Measurements from ENCODE around the gene ADARB2. TPM values are rescaled to one million over a fixed set of nuclear protein-coding genes. Genes with fewer than 3 reads are reported as not detected.

ADARB2 gene
- total and polyA plus RNA-seq, 5 donors from 2014 or later = 0.27 to 2.9 (median 0.69) TPM; not detected in 1

- H3K9me3 ChIP-seq (ENCODE audit: control insufficient read depth in 2 of 2, low read length in 2 of 2) = no peaks in the 10 kb centered on the region
- Mint-ChIP-seq H3K4me1 (peaks cover 0 to 5% (median under 1%) of the 10 kb centered on the region in 4 donors), H3K36me3 (no peaks in the 10 kb centered on the region), H3K9me3 (no peaks in the 10 kb centered on the region), H3K4me3 (no peak overlapping the region), H3K27ac (no peak overlapping the region), H3K27me3 (peaks cover 53% of the 10 kb centered on the region)
- H3K27ac ChIP-seq (ENCODE audit: insufficient read depth, low read length, poor library complexity, severe bottlenecking) = no peak overlapping the region
- no peak for DNase-seq
- no peak overlapping the region for H3K4me3 ChIP-seq (ENCODE audit: low read depth, low read length)
- peaks cover 24% of the 10 kb centered on the region for H3K27me3 ChIP-seq (ENCODE audit: control insufficient read depth, insufficient read depth, low read length)
- H3K4me1 ChIP-seq (ENCODE audit: control insufficient read depth, insufficient read depth, low read length, poor library complexity, severe bottlenecking) = no peaks in the 10 kb centered on the region
- ATAC-seq (ENCODE audit: low read depth in 2 of 2) = no peak
- no peaks in the 10 kb centered on the region for H3K36me3 ChIP-seq (ENCODE audit: control insufficient read depth, insufficient read depth, low read length)
Observed at GRCh38 chr10:1735562-1735961, 1.8 kb downstream of the ADARB2 start.

- H3K36me3 Mint-ChIP-seq = no peaks in the 10 kb centered on the region
- ATAC-seq (ENCODE audit: low read depth in 2 of 2) = no peak
- H3K27me3 ChIP-seq (ENCODE audit: control insufficient read depth, insufficient read depth, low read length) = peaks cover 23% of the 10 kb centered on the region
- no peak overlapping the region for H3K4me3 Mint-ChIP-seq
- no peak overlapping the region for H3K27ac Mint-ChIP-seq
- no peaks in the 10 kb centered on the region for H3K36me3 ChIP-seq (ENCODE audit: control insufficient read depth, insufficient read depth, low read length)
- H3K9me3 ChIP-seq (ENCODE audit: control insufficient read depth in 2 of 2, low read length in 2 of 2) = no peaks in the 10 kb centered on the region
- H3K4me3 ChIP-seq (ENCODE audit: low read depth, low read length) = no peak overlapping the region
- no peaks in the 10 kb centered on the region for H3K4me1 ChIP-seq (ENCODE audit: control insufficient read depth, insufficient read depth, low read length, poor library complexity, severe bottlenecking)
- no peaks in the 10 kb centered on the region for H3K9me3 Mint-ChIP-seq
- no peak for DNase-seq
- H3K27ac ChIP-seq (ENCODE audit: insufficient read depth, low read length, poor library complexity, severe bottlenecking) = no peak overlapping the region
- H3K27me3 Mint-ChIP-seq = peaks cover 48% of the 10 kb centered on the region
- peaks cover 0 to 5% (median under 1%) of the 10 kb centered on the region in 4 donors for H3K4me1 Mint-ChIP-seq
Observed at GRCh38 chr10:1734288-1734687, 3.0 kb downstream of the ADARB2 start.

GRCh38 chr10:1733720-1734119 is 3.6 kb downstream of the ADARB2 start:
- Mint-ChIP-seq H3K4me3 (no peak overlapping the region), H3K4me1 (peaks cover 0 to 5% (median under 1%) of the 10 kb centered on the region in 4 donors), H3K27me3 (peaks cover 47% of the 10 kb centered on the region), H3K27ac (no peak overlapping the region), H3K36me3 (no peaks in the 10 kb centered on the region), H3K9me3 (no peaks in the 10 kb centered on the region)
- no peaks in the 10 kb centered on the region for H3K36me3 ChIP-seq (ENCODE audit: control insufficient read depth, insufficient read depth, low read length)
- peaks cover 18% of the 10 kb centered on the region for H3K27me3 ChIP-seq (ENCODE audit: control insufficient read depth, insufficient read depth, low read length)
- H3K9me3 ChIP-seq (ENCODE audit: control insufficient read depth in 2 of 2, low read length in 2 of 2) = no peaks in the 10 kb centered on the region
- no peaks in the 10 kb centered on the region for H3K4me1 ChIP-seq (ENCODE audit: control insufficient read depth, insufficient read depth, low read length, poor library complexity, severe bottlenecking)
- no peak overlapping the region for H3K4me3 ChIP-seq (ENCODE audit: low read depth, low read length)
- no peak for ATAC-seq (ENCODE audit: low read depth in 2 of 2)
- no peak for DNase-seq
- no peak overlapping the region for H3K27ac ChIP-seq (ENCODE audit: insufficient read depth, low read length, poor library complexity, severe bottlenecking)

DNA sequence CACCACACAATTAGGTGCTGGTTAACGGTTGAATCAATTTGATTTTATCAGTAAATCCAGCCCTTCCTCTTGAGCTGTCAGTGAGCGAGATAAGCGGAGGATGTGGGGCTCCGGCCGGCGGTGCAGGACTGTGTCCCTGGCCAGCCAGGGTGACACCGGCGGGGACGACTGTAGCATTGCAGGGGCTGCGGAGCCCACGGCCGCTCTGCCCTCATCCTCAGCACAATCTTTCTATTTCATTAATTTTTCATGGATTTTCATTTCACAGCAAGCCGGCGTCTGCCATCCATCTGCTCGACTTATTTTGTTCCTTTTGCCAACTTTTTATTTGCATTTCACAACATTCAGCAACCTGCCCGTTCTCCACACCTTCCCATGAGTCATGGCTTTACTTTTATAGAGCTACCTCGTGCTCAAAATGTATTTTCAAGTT is 4.7 kb downstream of the ADARB2 start:
- no peak for ATAC-seq (ENCODE audit: low read depth in 2 of 2)
- H3K4me3 Mint-ChIP-seq = no peak overlapping the region

DNA sequence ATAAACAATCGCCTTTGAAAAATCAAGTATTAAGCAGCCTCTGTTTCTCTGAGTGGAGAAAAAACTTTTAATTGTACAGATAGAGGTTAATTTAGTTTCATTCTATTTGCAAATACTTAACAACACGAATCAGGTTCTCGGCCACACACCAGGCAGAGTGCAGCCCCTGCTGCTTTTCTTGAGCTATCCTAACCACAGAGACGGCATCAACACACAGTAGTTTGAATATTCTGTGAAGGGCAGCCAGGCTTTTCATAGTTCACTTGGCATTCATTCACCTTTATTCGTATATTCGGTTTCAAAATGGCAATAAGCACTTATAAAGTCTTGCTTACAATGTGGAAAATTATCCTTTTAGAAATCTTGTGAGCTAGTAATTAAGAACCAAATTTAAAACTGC is 5.7 kb downstream of the ADARB2 start:
- peaks cover 0 to 5% (median 0%) of the 10 kb centered on the region in 4 donors for H3K4me1 Mint-ChIP-seq

More for the DNA sequence above, 4.7 kb downstream of the ADARB2 start:
- Mint-ChIP-seq H3K27ac (no peak overlapping the region), H3K4me1 (peaks cover 0 to 5% (median 0%) of the 10 kb centered on the region in 4 donors), H3K36me3 (no peaks in the 10 kb centered on the region), H3K27me3 (peaks cover 36% of the 10 kb centered on the region), H3K9me3 (no peaks in the 10 kb centered on the region)
- no peaks in the 10 kb centered on the region for H3K4me1 ChIP-seq (ENCODE audit: control insufficient read depth, insufficient read depth, low read length, poor library complexity, severe bottlenecking)
- no peaks in the 10 kb centered on the region for H3K36me3 ChIP-seq (ENCODE audit: control insufficient read depth, insufficient read depth, low read length)
- H3K27ac ChIP-seq (ENCODE audit: insufficient read depth, low read length, poor library complexity, severe bottlenecking) = no peak overlapping the region
- no peaks in the 10 kb centered on the region for H3K9me3 ChIP-seq (ENCODE audit: control insufficient read depth in 2 of 2, low read length in 2 of 2)
- DNase-seq = no peak
- peaks cover 12% of the 10 kb centered on the region for H3K27me3 ChIP-seq (ENCODE audit: control insufficient read depth, insufficient read depth, low read length)
- H3K4me3 ChIP-seq (ENCODE audit: low read depth, low read length) = no peak overlapping the region

GRCh38 chr10:1729751-1730150 is 7.6 kb downstream of the ADARB2 start:
- Mint-ChIP-seq H3K27ac (no peak overlapping the region), H3K36me3 (no peaks in the 10 kb centered on the region), H3K9me3 (no peaks in the 10 kb centered on the region), H3K27me3 (peaks cover 14% of the 10 kb centered on the region), H3K4me1 (no peaks in the 10 kb centered on the region), H3K4me3 (no peak overlapping the region)
- Histone ChIP-seq H3K4me3 (ENCODE audit: low read depth, low read length) (no peak overlapping the region), H3K27ac (ENCODE audit: insufficient read depth, low read length, poor library complexity, severe bottlenecking) (no peak overlapping the region), H3K27me3 (ENCODE audit: control insufficient read depth, insufficient read depth, low read length) (peaks cover 7% of the 10 kb centered on the region), H3K9me3 (ENCODE audit: control insufficient read depth in 2 of 2, low read length in 2 of 2) (no peaks in the 10 kb centered on the region), H3K4me1 (ENCODE audit: control insufficient read depth, insufficient read depth, low read length, poor library complexity, severe bottlenecking) (no peaks in the 10 kb centered on the region), H3K36me3 (ENCODE audit: control insufficient read depth, insufficient read depth, low read length) (no peaks in the 10 kb centered on the region)
- DNase-seq = no peak
- no peak for ATAC-seq (ENCODE audit: low read depth in 2 of 2)

More for the DNA sequence above, 5.7 kb downstream of the ADARB2 start:
- Mint-ChIP-seq H3K27me3 (peaks cover 31% of the 10 kb centered on the region), H3K36me3 (no peaks in the 10 kb centered on the region), H3K9me3 (no peaks in the 10 kb centered on the region), H3K27ac (no peak overlapping the region), H3K4me3 (no peak overlapping the region)
- Histone ChIP-seq H3K27ac (ENCODE audit: insufficient read depth, low read length, poor library complexity, severe bottlenecking) (no peak overlapping the region), H3K4me3 (ENCODE audit: low read depth, low read length) (no peak overlapping the region), H3K4me1 (ENCODE audit: control insufficient read depth, insufficient read depth, low read length, poor library complexity, severe bottlenecking) (no peaks in the 10 kb centered on the region), H3K27me3 (ENCODE audit: control insufficient read depth, insufficient read depth, low read length) (peaks cover 12% of the 10 kb centered on the region), H3K36me3 (ENCODE audit: control insufficient read depth, insufficient read depth, low read length) (no peaks in the 10 kb centered on the region), H3K9me3 (ENCODE audit: control insufficient read depth in 2 of 2, low read length in 2 of 2) (no peaks in the 10 kb centered on the region)
- DNase-seq = no peak
- ATAC-seq (ENCODE audit: low read depth in 2 of 2) = no peak

GRCh38 chr10:1726861-1727260 is 10.5 kb downstream of the ADARB2 start:
- H3K27ac ChIP-seq (ENCODE audit: insufficient read depth, low read length, poor library complexity, severe bottlenecking) = no peak overlapping the region
- no peaks in the 10 kb centered on the region for H3K9me3 ChIP-seq (ENCODE audit: control insufficient read depth in 2 of 2, low read length in 2 of 2)
- H3K36me3 ChIP-seq (ENCODE audit: control insufficient read depth, insufficient read depth, low read length) = no peaks in the 10 kb centered on the region
- no peaks in the 10 kb centered on the region for H3K4me1 ChIP-seq (ENCODE audit: control insufficient read depth, insufficient read depth, low read length, poor library complexity, severe bottlenecking)
- H3K27me3 ChIP-seq (ENCODE audit: control insufficient read depth, insufficient read depth, low read length) = no peaks in the 10 kb centered on the region
- H3K27ac Mint-ChIP-seq = no peak overlapping the region
- H3K4me3 Mint-ChIP-seq = no peak overlapping the region
- no peak for DNase-seq
- no peak for ATAC-seq (ENCODE audit: low read depth in 2 of 2)
- H3K27me3 Mint-ChIP-seq = no peaks in the 10 kb centered on the region
- no peaks in the 10 kb centered on the region for H3K9me3 Mint-ChIP-seq
- H3K4me1 Mint-ChIP-seq = no peaks in the 10 kb centered on the region
- H3K4me3 ChIP-seq (ENCODE audit: low read depth, low read length) = no peak overlapping the region
- H3K36me3 Mint-ChIP-seq = no peaks in the 10 kb centered on the region

DNA sequence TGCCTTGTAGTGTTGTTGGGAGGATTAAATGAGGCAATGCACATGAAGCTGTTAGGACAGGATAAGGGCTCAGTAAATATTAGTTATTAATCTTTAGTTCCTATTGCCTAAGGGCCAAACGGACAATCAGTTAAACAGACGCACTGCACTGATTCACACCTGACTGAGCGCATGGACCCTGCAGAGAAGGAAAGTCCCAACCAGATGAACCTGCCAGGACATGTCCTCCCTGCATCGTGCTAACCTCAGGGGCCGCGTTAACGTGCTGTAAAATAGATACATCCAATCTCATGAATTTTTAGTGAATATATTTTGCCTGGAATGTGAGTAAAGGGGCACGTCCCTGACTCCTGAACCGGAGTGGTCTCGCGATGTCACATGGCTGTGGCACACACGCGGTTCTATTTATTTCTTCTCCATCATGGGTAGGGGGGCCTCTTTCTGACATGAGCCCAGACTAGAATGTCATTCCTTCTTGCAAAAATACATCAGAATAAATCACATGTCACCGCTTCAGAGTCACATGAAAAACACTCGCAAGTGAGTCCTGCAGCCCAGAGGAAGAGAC is 12.3 kb downstream of the ADARB2 start:
- Mint-ChIP-seq H3K9me3 (no peaks in the 10 kb centered on the region), H3K27ac (no peak overlapping the region), H3K4me1 (no peaks in the 10 kb centered on the region), H3K36me3 (no peaks in the 10 kb centered on the region), H3K27me3 (peaks cover 6% of the 10 kb centered on the region), H3K4me3 (no peak overlapping the region)
- DNase-seq (no peak), ATAC-seq (ENCODE audit: low read depth in 2 of 2) (no peak)
- Histone ChIP-seq H3K36me3 (ENCODE audit: control insufficient read depth, insufficient read depth, low read length) (no peaks in the 10 kb centered on the region), H3K27me3 (ENCODE audit: control insufficient read depth, insufficient read depth, low read length) (no peaks in the 10 kb centered on the region), H3K9me3 (ENCODE audit: control insufficient read depth in 2 of 2, low read length in 2 of 2) (no peaks in the 10 kb centered on the region), H3K4me1 (ENCODE audit: control insufficient read depth, insufficient read depth, low read length, poor library complexity, severe bottlenecking) (no peaks in the 10 kb centered on the region), H3K27ac (ENCODE audit: insufficient read depth, low read length, poor library complexity, severe bottlenecking) (no peak overlapping the region), H3K4me3 (ENCODE audit: low read depth, low read length) (no peak overlapping the region)
